ENCODE measurements around the gene TNNT3. TPM values are rescaled to one million over a fixed set of nuclear protein-coding genes. Genes with fewer than 3 reads are reported as not detected.
A peak's percentile ranks its signal among the peaks of the same experiment; 100 is the strongest.

The TNNT3 gene
- total RNA-seq, 1 donor from 2014 or later, result 3.5 TPM

DNA sequence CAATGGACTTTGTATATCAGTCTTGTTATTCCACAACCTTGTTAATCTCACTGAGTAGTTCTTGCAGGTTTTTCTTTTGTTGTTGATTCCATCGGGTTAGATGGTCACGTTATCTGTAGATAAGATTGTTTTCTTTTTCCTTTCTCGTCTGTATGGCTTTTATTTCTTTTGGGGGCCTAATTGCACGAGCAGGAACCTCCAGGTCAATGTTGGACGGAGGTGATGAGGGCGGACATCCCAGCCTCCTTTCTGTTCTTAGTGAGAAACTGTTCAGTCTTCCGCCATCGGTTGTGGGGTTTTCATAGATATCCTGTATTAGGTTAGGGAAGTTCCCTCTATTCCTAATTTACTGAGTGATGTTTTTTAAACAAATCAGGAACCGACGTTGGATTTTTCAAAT lies 23.0 kb upstream of the TNNT3 start:
- no peak overlapping the region for H3K27ac Mint-ChIP-seq
- H3K9me3 Mint-ChIP-seq, result no peaks in the 10 kb centered on the region
- H3K4me1 Mint-ChIP-seq, result peaks cover 23% of the 10 kb centered on the region
- no peak for DNase-seq
- TF ChIP-seq CTCF (IDR thresholded peaks at IDR 0.05), result no peak
- H3K36me3 Mint-ChIP-seq (ENCODE audit: low read depth), result no peaks in the 10 kb centered on the region
- CTCF ChIA-PET, result interaction anchor here (0.8 to 1.2 kb wide), 2 partner anchors 14 to 255 kb away, joined by 3 to 4 read pairs; no protein-coding TSS in a partner anchor
- H3K4me3 Mint-ChIP-seq, result no peak overlapping the region
- POLR2A ChIA-PET, result no interaction called here
- H3K27me3 Mint-ChIP-seq, result peaks cover 2% of the 10 kb centered on the region
- ATAC-seq (ENCODE audit: low read depth), result no peak
- intact Hi-C loops (cut with micrococcal nuclease), result no loop called here

DNA sequence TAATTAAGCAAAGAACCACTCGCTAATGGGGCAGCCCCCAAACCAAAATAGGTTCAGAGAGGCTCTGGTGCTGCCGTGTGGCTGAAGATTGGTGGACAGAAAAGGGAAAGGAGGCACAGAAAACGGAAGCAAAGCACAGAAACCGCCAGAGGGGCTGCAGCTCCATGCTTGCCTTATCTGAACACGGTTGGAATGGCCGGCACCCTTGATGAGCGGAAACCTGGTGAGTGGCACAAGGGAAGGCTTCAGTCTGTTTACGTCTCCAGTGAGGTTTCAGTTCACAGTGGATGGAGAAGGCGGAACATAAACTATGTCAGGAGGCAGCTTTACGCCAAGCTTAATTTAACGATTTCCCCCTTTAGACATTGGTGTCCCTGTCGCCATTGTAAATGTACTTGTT lies 22.6 kb upstream of the TNNT3 start:
- Mint-ChIP-seq H3K9me3 (no peaks in the 10 kb centered on the region), H3K4me1 (peaks cover 23% of the 10 kb centered on the region), H3K27me3 (peaks cover 2% of the 10 kb centered on the region), H3K27ac (no peak overlapping the region), H3K4me3 (peak overlapping the region; percentile 74), H3K36me3 (ENCODE audit: low read depth) (no peaks in the 10 kb centered on the region)
- no peak for TF ChIP-seq CTCF (IDR thresholded peaks at IDR 0.05)
- ChIA-PET CTCF (interaction anchor here (0.8 to 1.2 kb wide), 2 partner anchors 15 to 255 kb away, joined by 3 to 4 read pairs; no protein-coding TSS in a partner anchor), POLR2A (interaction anchor here (0.8 kb wide), 1 partner anchor 43 kb away, joined by 3 read pairs; no protein-coding TSS in a partner anchor)
- DNase-seq (no peak), ATAC-seq (ENCODE audit: low read depth) (peak; percentile 45)
- intact Hi-C loops (cut with micrococcal nuclease), result no loop called here

GRCh38 chr11:1899090-1899489 lies 20.4 kb upstream of the TNNT3 start:
- ATAC-seq (ENCODE audit: low read depth), result no peak
- Mint-ChIP-seq H3K9me3 (no peaks in the 10 kb centered on the region), H3K4me1 (peaks cover 14% of the 10 kb centered on the region), H3K36me3 (ENCODE audit: low read depth) (no peaks in the 10 kb centered on the region), H3K4me3 (no peak overlapping the region), H3K27me3 (peaks cover 2% of the 10 kb centered on the region), H3K27ac (no peak overlapping the region)
- TF ChIP-seq CTCF (IDR thresholded peaks at IDR 0.05), result no peak
- CTCF ChIA-PET, result interaction anchor here (1.3 kb wide), 1 partner anchor 48 kb away, joined by 4 read pairs; the partner anchor contains the start of gene MRPL23
- no peak for DNase-seq
- intact Hi-C loops (cut with micrococcal nuclease), result no loop called here
- POLR2A ChIA-PET, result no interaction called here

DNA sequence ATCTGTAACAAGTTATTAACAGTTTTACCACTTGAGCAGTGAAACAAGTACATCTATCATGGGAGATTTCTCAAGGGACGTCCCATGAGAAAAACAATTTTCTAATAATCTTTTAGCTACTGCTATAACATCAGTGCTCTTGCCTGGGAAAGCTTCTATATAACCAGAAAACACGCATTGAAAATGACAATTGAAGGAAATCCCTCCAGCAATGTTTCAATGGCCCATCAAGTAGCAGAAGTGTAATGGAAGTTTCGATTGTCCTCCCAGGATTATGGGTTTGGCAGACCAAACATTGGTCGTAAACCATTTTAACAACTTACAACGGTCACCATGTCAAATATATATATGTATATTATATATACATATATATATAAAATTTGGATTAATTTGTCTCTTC lies 19.8 kb upstream of the TNNT3 start:
- no peak for ATAC-seq (ENCODE audit: low read depth)
- intact Hi-C loops (cut with micrococcal nuclease), result no loop called here
- Mint-ChIP-seq H3K36me3 (ENCODE audit: low read depth) (no peaks in the 10 kb centered on the region), H3K4me3 (no peak overlapping the region), H3K27ac (no peak overlapping the region), H3K27me3 (peaks cover 2% of the 10 kb centered on the region), H3K4me1 (peaks cover 14% of the 10 kb centered on the region), H3K9me3 (no peaks in the 10 kb centered on the region)
- no peak for TF ChIP-seq CTCF (IDR thresholded peaks at IDR 0.05)
- ChIA-PET CTCF (no interaction called here), POLR2A (no interaction called here)
- no peak for DNase-seq

GRCh38 chr11:1906181-1906580 lies 13.3 kb upstream of the TNNT3 start:
- peaks cover 6% of the 10 kb centered on the region for H3K27me3 Mint-ChIP-seq
- intact Hi-C loops (cut with micrococcal nuclease), result no loop called here
- POLR2A ChIA-PET, result no interaction called here
- no peak overlapping the region for H3K27ac Mint-ChIP-seq
- H3K36me3 Mint-ChIP-seq (ENCODE audit: low read depth), result no peaks in the 10 kb centered on the region
- no peak for TF ChIP-seq CTCF (IDR thresholded peaks at IDR 0.05)
- ATAC-seq (ENCODE audit: low read depth), result no peak
- no peak for DNase-seq
- no peaks in the 10 kb centered on the region for H3K9me3 Mint-ChIP-seq
- H3K4me3 Mint-ChIP-seq, result no peak overlapping the region
- CTCF ChIA-PET, result no interaction called here
- H3K4me1 Mint-ChIP-seq, result no peaks in the 10 kb centered on the region

Data from activated B cell treated with CpG ODN at 0.5 μM for 24 hours (primary cell).